Stimulated activated CD4-positive, alpha-beta T cell treated with anti-CD3 and anti-CD28 coated beads, Interleukin-2, amount 100 ng/mL, for 48 hours (primary cell): ENCODE results near the gene ITPR1.
"Not testable (repeated sequence)": the region's sequence is repeated elsewhere in the genome, so short reads cannot be mapped to it uniquely, and the experiment has no call there.

Experiments used
- DNase-seq, 2 donors: peaks; one replicate each; pipeline ENCODE4 v3.0.0-alpha.2; 2020

ITPR1 gene

DNA sequence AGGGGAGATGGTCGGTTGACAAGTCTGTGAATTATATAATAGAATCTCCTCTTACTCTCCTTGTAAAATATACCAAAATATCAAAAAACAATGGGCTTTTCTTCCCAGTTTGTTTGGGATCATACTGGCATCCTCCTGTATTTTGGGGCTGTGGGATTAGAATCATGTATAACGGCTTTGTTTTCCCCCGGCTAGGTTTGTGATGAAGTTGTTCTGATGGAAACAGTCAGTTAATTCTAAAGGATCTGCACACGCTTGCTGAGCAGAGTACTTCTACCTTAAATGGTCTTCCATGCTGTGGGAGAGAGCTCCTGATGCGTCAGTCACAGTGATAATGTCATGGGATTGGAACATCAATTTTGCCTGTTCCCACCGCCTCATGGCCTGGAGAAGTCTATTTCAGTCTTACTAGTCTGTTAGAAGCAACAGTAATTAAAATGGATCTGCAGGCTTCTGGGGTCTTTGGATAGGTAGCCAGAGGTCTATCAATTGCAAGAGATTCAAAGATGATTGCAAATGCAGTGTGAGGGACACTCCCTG is 81.3 kb downstream of the ITPR1 start:
- no peak for DNase-seq

DNA sequence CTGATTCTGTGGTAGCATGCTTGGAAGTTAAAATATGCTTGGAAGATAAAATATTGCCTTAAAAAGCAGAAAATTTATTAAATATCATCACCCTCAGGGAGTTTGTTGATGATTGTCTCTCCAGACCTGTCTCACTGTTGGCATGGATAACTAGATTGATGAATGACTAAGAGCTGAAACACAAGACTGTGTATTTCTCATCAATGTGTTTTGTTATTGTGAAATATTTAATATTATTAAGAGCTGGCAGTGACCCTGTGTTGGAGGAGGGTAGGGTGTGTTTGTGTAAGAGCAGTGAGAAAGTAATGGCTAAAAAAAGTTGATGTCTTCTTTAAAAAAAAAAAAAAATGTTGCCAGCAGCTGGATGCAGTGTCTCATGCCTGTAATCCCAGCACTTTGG is 82.2 kb downstream of the ITPR1 start:
- no peak for DNase-seq

DNA sequence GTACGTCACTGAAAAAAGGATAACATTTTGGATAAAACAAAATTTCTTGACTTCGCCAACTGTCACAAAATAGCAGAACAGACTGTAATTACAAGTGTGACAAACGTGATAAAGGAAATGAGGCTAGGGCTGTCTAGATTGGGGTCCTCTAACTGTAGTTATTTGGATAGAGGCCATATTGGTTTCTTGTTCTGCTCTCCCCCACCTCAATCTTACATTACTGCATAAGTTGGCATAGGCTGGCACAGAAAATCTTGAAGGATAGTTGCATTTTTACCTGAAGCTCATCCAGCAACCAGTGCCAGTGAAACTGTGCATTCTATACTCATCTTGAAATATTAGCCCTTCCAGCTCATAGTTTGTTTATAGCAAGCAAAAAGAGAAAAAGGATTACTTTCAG is 84.6 kb downstream of the ITPR1 start:
- no peak for DNase-seq

DNA sequence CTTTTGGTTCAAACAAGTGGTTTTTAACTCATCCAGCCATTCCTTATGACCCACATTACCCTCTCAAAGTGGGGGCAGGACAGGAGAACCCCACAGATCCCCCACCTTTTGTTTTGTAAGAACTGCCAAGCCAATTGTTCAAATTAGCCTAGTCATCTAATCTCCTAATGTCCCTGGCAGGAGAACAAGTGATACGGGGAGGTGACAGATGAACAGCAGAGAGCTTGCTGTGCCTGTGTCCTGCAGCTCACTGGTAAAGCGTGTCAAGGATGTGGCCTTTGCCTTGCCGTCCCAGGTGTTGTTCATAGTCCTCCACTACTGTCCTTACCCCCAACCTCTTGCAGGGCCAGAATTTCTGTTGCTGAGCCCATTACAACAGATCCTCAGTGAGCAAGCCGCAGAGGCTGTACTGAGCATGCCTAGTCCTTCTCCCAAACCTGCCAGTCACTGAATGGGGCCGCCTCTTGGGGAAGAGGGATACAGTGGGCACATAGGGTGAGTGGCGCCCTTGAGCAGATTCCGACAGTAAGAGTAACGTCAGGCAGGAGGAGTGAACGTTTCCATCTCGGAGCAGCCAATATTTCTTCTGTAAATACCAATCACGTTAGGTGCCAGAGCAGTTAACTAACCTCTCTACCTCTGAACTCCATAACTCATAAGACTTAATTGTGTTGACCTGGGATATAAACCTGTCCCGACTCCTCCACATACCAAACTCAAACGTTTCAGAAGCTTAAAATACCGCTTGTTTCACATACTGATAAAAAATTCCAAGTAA is 87.4 kb downstream of the ITPR1 start:
- DNase-seq = no peak

DNA sequence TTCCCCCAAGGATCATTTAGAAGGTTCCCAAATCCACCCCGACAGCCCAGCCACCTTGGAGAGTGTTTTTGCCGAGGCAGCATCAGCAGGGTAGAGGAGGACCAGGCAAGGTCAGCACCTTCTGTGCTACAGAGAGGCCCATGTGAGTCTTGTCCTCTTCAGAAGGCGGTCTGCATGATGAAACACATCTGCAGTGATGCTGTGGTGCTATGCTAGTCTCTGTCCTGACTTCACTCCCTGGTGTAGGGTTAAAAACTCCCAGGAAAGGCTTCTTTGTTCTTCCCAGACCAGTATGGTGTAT is 87.9 kb downstream of the ITPR1 start:
- no peak for DNase-seq

DNA sequence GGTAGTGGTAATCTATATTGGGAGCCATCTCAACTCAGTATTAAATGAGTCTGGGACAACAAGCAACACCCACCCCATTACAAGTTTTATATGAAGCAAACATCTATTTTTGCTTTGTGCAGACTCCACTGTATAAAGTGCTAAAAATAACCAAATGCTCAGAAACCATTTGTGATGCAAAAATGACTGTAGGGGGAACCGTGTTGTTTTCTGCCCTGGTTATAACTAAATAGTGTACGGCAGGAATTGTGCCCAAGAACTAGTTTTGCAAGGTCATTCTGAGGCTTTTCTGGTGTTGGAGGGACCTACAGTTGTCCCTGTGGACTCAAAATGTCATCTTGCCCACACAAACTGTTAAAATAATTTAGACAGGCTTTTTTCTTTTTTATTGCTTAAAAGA is 88.3 kb downstream of the ITPR1 start:
- DNase-seq = no peak

DNA sequence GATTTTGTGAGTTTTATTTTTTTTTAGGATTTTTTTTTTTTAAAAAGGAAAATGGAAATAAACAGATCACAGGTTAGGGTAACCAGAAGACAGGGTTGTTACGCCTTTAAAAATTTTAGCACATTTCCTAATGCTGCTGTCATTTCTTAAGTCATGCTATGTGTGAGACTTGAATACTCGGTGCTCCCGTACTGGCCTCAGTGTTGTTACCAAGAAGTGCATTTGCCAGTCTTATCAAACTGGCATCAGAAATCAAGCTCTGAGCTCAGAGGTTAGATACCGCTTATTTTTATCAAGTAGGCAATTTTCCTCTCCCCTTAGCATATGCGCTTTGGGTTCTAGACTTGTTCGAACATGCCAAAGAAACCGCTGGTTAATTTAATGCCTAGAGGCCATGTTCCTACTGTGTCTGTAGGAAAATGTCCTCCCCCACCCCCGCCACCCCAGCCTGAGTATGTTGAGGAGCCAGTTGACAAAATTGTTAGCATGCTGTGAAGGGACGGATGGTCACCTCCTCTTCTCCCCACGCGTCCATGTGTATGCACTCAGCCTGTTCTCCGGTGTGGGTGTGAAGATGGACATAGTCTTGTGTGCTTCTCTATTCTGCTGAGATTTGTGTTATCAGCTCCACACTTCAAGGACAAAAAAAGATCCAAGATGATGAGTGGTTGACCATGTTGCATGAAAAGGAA is 88.9 kb downstream of the ITPR1 start:
- DNase-seq = no peak

DNA sequence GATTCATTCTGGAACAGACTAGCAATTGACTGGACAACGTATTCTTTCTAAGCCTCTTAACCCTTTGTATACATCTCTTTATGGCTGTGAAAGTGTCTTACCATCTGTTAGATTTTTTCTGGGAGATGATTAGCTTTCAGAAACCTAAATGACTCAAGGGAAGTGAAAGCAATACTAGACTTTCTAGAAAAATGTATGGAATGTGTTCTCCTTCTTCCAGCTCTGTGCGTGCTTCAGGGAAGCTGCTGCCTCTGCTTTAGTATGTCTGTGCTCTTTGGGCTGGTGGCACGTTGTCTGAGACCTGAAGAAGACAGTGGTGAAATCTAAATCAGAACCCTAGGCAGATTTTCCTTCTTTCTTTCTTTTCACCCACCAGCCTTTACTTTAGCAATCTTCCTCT is 89.5 kb downstream of the ITPR1 start:
- no peak for DNase-seq

DNA sequence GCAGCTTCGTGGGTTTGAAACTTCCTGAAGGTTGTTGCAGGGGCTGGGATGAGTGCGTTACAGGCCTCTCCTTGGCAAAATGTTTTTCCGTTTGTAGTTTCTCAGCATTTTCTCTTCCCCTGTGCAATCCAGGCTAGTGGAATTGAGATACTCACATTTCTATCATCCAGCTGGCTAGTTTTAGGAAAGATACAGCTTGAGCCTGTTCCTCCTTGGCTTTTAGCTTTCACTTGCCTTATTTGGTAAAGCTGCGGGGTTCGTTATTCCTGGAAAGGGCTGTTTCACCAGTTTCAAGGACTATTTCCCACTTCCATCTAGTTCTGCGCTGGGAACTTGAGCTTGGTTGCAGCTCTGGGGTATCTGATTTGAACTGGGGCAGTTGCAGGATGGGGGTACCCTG is 90.3 kb downstream of the ITPR1 start:
- DNase-seq = no peak

DNA sequence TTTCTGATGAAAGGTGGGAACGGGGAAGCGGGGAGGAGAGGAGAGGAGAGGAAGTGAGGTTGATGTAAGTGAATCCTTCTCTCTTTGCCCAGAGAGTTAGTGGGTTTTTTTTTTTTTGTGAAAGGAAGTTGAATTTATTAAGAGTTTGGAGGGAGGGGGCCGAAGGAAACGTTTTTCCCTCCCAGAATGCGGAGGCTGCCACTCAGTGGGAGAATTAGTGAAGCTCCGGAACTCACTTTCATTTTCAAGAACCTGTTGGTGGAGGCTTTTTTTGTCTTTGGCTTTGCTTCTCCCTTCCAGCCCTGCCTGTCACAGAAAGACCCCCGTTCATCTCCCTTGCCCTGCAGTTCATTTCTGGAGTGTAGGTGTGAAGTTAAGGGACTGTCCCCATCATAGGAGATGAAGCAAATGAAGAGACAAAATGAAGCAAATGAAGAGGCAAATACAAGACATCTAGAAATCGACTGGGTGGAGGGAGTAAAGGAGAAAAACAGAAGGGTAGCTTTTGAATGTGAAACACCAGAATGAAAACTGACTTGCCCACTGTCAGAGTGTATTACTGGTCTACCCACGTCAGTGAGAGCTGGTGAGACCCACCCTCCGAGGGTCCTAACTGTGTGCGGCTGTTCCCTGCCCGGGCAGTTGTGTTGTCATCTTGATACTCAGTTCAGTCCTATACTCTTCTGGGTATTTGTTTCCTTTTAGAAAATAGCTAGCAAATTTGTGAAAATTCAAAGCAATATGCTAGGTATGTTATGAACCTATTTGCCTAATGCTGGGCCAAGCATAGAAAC is 91.5 kb downstream of the ITPR1 start:
- peak in 1 of 2 donors; percentile 7 for DNase-seq

DNA sequence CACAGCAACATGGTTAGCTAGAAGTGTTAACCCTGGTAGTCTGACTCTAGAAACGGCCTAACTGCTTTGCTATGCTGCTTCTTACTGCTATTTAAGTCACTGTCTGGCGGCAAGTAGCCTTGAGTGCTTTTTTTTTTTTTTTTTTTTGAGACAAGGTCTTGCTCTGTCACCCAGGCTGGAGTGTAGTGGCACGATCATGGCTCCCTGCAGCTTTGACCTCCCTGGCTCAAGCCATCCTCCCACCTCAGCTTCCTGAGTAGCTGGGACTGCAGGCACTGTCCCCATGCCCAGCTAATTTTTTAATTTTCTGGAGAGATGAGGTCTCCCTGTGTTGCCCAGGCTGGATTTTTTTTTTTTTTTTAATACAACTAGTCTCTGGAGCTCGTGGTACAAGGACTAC is 93.2 kb downstream of the ITPR1 start:
- no peak for DNase-seq

DNA sequence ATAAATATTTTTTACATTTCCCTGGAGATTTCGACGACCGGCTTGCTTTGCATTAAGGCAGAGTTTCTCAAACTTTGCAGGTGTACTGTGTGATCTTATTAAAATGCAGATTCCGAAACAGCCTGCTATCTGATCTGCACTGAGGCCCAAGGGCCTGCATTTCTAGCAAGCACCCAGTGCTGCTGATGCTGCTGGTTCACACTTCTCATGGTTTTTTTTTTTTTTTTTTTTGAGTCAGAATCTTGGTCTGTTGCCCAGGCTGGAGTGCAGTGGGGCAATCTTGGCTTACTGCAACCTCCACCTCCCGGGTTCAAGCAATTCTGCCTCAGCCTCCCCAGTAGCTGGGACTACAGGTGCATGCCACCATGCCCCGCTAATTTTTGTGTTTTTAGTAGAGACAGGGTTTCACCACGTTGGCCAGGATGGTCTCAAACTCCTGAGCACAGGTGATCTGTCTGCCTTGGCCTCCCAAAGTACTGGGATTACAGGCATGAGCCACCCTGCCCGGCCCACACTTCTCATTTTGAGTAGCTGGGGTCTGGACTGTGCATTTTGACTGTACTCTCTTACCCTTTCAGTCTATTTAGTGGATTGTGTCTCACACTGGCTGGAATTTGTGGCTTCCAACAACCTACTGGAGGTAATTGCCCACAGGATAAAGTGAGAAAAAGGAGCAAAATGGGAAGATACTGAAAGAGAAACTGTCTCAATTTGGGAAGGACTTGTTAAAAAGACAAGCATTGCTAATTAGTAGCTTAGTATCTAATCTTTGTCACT is 94.1 kb downstream of the ITPR1 start:
- peak in 1 of 2 donors; percentile 18 for DNase-seq

DNA sequence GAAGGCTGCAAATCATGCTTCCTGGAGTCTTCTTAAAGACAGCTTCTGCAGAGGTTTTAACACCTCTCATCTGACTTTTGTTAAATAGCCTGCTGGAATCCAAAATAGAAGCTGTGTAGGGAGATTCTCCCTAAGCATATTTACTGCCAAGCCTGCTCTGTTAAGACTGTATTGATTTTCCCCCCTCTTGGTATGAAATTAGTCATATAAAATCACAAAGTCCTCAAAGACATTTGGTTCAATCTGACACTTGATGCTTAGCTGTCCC is 94.6 kb downstream of the ITPR1 start:
- DNase-seq = no peak

DNA sequence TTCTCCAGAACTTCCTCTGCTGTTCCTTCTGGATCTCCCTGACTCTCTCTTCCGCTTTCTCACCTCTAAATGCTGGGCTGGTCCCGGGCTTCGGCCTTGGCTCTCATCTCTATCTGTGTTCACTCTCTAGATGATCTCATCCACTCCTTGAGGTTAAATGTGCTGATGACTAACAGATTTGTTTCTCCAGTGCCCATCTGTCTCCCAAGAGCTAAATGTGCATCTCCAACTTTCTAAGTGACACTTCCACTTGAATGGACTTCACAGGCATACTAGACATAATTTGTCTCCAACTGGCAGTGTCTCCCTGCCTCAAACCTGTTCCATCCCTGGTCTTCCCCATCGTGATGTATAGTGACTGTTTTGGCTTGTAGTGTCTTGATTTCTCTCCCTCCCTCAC is 95.3 kb downstream of the ITPR1 start:
- no peak for DNase-seq

DNA sequence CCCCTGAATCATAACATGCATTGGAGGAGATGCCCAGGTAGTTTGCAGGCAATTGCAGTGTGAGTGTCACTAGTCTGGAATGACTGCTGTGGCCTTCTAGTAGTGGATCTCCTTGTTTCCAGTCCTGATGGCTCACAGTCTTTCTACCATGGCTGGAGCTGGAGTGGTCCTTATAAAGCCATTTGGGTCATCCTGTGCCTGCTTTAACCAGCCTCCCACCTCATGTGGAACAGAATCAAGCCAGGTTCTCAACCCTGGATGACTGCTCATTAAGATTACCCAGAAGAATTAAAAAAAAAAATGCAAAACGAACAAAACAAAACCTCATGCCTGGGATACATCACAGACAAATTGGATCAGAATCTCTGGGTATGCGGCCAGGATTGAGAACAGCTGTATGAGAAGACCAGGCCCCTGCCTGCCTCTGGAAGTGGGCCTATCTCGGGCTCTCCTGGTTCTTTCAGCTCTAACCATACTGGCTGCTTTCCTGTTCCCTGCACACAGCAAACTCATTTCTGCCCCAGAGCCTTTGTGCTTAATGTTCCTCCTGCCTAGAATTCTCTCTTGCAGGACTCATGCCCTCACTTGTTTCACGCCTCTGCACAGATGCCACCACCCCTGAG is 96.4 kb downstream of the ITPR1 start:
- no peak for DNase-seq

DNA sequence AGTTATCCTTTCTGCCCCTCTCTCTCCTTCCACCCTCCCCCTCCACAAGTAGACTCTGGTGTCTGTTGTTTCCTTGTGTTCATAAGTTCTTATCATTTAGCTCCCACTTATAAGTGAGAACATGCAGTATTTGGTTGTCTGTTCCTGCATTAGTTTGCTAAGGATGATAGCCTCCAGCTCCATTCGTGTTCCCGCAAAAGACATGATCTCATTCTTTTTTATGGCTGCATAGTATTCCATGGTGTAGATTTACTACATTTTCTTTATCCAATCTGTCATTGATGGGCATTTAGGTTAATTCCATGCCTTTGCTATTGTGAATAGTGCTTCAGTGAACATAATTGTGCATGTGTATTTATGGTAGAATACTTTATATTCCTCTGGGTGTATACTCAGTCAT is 97.7 kb downstream of the ITPR1 start:
- not testable (repeated sequence) for DNase-seq

DNA sequence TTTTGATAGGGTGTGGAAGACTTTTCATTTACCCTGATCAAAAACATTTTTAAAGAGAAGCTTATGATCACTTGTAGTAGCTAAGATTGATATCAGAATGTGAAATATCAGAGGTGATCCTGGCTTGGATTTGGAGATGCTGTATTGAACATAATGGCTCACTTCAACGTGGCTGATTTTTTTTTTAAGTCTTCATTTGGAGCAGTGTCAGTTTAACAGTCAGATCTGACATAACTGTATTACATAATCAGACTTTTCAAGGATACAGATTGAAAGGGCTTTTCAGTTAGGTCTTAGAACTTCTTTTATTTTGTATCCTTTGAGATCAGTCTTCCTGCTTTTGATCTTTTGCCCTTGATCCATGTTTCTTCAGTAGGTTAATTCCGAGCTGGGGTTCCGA is 98.5 kb downstream of the ITPR1 start:
- no peak for DNase-seq

DNA sequence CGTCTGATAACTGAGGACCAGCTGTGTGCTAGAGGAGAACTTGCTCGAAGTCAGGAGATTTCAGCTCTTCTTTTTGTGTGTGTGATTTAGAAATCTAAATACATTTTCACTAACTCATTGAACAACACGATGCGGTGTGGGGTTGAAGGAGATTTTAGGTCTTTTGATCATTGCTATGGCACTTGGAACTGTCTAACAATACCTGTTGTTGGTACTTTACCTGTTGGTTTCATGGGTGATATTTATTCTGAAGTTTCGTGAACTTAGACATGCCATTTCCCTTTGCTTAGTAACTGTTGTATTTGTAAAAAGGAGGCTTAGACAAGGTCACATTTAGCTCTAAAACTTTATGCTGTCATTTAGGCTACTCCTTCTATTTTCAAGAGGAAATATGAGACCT is 99.9 kb downstream of the ITPR1 start:
- no peak for DNase-seq

DNA sequence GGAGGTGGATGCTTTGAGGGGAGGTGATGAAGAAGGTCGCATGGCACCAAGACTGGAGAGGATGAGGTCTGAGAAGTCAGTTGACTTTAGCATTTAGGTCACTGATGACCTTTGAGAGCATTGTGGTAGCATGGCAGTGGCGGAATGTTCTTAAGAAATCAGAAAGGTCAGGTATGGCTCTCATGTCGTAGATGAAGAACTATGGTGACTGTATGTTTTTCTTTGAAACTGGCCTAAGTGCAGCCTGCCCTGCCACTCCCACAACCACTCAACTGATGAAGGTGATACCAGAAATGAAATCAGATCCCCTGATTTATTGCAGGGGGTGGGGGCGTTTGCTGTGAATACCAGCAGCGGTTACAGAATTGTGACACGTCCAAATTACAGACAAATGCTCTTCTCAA is 102.6 kb downstream of the ITPR1 start:
- no peak for DNase-seq

DNA sequence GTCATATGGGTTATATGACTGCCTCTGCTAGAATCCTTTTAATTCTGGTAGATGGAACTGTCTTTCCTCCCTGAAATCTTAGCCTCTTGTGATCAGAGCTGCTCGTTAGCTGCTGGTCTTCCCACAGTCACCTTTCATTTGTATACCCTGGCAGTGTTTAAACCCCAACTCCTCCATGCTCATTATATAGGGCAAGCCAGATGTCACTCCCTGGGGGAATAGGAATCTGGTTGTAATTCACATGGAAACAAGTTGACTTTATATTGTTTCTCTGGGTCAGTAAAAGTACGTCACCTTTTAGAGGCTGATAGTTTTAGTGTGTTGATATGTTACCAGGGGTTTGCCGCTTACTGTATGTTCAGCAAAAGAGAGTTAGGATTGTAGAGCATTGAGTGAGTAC is 103.5 kb downstream of the ITPR1 start:
- no peak for DNase-seq

DNA sequence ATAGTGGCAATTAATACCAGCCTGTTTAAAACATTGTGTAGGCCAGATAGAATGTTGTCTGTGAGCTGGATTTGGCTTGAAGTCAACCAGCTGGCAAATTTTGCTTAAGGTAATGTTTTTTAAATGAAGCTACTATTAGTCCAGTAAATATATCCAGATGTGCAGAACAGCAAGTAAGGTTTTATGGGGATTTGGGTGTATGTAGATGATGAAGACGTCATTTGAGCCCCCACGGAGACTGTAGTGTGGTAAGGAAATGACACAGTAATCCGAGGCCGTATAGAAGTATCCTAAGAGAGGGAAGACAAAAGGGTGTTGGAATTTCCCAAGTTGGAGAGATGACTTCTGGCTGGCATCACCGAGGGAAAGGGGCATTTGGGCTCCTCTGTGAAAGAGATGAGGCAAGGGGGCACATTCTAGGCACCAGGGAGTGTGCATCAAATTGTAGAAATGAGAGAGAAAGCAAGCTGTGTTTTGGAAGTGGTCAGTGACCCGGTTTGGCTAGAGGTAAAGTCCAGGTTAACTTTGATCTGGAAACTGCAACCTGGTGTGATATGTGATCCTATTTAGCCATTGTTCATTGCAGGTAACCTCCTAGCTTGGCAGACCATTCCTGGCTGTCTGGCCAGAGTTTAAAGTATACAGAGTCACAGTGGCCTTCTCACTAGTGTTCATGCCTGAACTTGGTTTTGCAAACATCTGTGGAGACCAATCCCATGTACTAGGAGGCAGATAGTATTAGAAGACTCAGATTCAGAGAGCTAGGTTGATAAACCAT is 104.2 kb downstream of the ITPR1 start:
- no peak for DNase-seq

DNA sequence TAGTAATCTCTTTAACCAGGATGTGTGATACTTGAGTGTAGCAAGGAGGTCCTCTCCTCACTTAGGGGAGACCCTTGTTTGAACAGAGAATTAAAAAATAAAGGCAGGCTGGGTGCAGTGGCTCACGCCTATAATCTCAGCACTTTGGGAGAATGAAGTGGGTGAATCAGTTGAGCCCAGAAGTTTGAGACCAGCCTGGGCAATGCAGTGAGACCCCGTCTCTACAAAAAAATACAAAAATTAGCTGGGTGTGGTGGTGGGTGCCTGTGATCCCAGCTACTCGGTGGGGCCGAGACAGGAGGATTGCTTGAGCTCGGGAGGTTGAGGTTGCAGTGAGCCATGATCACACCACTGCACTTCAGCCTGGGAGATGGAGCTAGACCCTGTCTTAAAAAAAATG is 105.1 kb downstream of the ITPR1 start:
- not testable (repeated sequence) for DNase-seq
